Medulla oblongata (tissue), 1 donor: ENCODE measurements around the gene CIZ1.
"Not testable (repeated sequence)": the region's sequence is repeated elsewhere in the genome, so short reads cannot be mapped to it uniquely, and the experiment has no call there.

ENCODE experiments used
- DNase-seq: peaks from one replicate; pipeline ENCODE4 v3.0.0-alpha.2; 2015; ENCODE audit errors: extremely low spot score

Gene CIZ1

DNA sequence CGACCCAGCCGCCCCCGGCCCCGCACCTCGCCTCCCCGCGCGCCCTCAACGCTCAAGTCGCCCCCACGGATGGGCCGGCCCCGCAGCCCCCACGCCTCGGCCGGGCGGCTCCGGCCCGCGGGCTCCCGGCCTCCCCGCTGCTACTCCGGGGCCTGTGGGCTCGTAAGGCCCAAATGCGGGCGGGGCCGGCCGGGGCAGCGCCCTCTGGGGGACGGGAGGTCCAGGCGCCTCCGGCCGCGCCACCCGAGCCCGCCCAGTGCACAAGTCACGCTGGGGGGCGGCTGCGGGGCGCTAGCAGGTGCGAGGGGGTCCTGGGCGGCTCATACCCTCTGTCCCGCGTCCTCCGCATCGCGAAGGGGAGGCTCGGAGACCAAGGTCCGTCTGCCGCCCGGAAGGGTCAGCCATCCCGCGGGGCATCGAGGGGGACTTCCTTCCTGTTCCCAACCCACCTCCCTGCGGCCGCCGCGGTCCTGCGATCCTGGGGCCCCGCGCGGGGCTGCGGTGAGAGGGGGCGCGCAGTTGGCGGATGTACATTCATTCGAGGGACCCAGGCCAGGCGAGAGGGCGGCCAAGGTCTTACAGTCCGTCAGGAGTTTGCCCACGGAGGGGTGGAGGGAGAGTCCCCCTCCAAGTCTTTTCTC lies at the start of gene CIZ1:
CIZ1 (minus strand) TSS at position 167 of the 641 bp plus-strand sequence. CDS start 715 bp downstream, outside the sequence.
- DNase-seq: peak; percentile 85

DNA sequence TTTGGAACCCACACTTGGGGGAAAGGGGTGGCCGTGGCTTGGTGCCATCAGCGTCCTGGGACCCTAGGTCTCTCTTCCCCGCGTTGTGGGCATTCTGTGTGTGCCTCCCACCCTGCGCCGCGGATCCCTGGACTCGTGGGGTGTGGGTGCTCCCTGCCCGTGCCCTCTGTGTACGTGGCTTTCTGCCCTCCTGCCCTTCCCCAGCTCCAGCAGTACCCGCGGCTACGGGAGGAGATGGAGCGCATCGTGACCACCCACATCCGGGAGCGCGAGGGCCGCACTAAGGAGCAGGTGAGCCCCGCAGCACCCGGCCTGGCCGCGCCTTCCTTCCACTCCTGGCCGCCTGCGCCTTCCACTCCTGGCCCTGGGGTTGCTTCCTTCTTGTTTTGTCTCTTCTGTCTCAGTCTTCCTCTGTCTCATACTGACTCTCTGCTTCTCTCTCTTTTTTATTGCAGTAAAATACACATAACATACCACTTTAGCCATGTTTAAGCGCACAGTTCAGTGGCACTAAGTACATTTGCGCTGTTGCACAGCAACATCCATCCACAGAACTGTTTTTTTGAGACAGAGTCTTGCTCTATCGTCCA lies 42.5 kb upstream of the CIZ1 start:
- no peak for DNase-seq

DNA sequence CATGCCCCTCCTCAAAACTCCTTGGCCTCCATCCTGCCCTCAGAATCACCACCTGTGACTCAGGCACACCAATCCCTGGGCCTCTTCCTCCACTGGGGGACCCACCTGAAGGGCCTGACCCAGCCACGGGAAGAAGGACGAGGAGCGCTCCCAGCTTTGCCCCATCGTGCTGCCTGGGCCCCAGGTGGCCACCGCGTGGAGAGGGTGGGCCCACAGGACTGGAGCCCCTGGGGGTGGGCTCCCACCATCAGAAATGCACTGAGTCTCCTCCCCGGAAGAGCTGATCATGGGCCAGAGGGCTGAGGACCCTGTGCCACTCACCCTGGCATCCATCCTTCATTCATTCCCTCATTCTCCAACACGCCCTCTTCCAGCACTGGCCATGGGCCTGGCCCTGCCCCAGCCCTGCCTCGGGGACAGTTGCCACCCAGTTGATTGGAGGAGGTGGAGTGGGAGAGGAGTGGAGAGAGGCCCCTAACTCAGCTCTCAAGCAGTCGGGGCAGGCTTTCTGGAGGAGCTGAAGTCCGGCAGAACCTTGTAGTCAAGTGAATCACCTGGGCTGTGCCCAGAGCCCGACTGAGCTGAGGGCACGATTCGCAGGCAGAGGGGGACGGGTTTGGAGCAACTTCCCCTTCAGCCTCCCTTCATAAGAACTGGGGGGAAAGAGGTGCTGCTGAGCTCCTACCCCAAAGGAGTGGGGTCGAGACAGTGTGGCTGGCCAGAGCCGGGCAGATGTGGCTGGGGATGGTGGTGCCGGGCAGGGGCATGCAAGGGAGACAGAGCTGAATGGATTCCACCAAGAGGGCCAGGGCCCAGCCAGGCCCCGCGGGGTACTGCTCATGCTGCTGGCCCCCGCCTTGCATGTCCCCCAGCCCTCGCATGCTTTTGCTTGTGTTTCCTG lies 41.4 kb upstream of the CIZ1 start:
- no peak for DNase-seq

GRCh38 chr9:128231638-128232527 lies 40.5 kb upstream of the CIZ1 start:
- no peak for DNase-seq

DNA sequence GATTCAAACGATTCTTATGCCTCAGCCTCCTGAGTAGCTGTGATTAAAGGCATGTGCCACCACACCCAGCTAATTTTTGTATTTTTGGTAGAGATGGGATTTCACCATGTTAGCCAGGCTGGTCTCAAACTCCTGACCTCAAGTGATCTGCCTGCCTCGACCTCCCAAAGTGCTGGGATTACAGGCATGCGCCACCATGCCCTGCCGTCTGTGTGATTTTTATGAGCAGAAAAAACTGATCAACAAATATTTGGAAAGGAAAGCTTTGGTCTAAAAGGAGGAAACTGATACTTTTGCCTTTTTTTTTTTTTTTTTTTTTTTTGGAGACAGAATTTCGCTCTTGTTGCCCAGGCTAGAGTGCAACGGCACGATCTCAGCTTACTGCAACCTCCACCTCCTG lies 39.5 kb upstream of the CIZ1 start:
- DNase-seq: not testable (repeated sequence)

- no peak for DNase-seq
Measured at GRCh38 chr9:128226412-128226801, 35.0 kb upstream of the CIZ1 start.

DNA sequence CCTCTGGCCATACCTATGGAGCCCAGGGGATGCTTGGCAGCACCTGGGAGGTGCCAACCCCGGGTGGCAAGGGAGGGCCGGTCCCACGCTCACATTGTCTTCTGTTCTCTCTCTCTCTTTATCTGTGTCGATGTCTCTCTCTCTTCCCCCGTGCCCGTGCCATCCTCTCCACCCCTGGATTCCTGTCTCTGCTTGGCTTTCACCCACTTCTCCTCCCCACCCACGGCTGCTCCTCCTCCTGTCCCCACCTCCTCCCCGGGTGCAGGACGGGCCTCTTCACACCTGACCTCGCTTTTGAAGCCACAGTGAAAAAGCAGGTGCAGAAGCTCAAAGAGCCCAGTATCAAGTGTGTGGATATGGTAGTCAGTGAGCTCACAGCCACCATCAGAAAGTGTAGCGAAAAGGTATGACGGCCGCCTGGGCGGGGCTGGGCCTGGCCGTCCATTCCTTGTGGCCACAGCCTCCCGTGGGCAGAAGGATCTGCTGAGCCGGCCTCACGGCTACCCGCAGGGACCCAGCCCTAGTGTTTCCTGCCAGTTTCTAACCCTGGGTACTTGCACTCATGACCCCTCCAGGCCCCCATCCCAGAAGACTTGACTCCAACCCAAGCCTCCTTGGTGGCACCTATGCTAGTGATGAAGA lies 34.5 kb upstream of the CIZ1 start:
- no peak for DNase-seq

GRCh38 chr9:128224877-128225276 lies 33.5 kb upstream of the CIZ1 start:
- no peak for DNase-seq

- DNase-seq: no peak
Measured at GRCh38 chr9:128222880-128223670, 31.7 kb upstream of the CIZ1 start.

- DNase-seq: no peak
Measured at GRCh38 chr9:128222026-128222425, 30.7 kb upstream of the CIZ1 start.

- DNase-seq: no peak
Measured at GRCh38 chr9:128219831-128220230, 28.5 kb upstream of the CIZ1 start.

GRCh38 chr9:128218518-128219389 lies 27.4 kb upstream of the CIZ1 start:
- peak; percentile 92 for DNase-seq

DNA sequence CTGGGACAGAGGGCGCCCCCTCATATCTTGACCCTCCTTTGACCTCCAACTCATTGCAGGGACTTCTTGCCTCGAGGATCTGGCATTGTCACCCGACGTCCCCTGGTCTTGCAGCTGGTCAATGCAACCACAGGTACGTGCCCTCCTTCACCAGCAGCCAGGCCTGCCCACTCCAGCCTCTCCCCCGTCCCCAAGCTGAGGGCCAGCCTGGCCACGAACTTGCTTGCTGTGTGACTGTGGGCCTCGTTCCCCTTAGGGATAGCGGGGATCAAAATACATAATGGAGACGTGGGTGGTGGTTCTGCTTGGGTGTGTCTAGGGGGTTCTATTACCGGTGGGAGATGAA lies 26.8 kb upstream of the CIZ1 start:
- DNase-seq: no peak

DNA sequence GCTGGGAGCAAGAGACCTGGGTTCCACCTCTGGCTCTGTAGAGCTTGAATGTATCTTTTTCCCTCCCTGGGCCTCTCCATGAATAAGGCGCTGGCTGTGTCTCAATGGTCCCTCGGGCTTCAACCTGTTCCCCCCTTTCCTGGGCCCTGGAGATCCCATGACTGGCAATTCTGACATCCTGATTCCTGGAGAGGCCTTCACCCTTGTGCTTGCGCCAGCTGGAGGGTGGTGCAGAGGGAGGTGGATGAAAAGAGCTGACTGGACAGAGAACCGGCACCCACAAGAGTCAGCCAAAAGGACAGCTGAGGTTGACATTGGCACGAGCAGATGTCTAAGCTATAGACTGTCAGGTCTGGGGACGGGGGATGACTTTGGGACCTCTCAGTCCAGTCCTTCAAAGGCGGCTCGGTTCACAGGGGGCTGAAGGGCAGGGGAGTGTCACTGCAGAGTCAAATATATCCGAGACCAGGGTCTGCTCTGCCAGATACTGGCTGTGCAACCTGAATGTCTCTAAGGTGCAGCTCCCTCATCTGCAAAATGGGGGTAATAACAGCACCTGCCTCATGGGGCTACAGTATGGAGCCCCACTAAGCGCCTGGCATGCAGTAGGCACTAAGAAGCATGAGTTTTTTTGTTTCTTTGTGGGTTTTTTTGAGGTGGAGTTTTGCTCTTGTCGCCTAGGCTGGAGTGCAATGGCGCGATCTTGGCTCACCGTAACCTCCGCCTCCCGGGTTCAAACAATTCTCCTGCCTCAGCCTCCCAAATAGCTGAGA lies 25.6 kb upstream of the CIZ1 start:
- DNase-seq: no peak

DNA sequence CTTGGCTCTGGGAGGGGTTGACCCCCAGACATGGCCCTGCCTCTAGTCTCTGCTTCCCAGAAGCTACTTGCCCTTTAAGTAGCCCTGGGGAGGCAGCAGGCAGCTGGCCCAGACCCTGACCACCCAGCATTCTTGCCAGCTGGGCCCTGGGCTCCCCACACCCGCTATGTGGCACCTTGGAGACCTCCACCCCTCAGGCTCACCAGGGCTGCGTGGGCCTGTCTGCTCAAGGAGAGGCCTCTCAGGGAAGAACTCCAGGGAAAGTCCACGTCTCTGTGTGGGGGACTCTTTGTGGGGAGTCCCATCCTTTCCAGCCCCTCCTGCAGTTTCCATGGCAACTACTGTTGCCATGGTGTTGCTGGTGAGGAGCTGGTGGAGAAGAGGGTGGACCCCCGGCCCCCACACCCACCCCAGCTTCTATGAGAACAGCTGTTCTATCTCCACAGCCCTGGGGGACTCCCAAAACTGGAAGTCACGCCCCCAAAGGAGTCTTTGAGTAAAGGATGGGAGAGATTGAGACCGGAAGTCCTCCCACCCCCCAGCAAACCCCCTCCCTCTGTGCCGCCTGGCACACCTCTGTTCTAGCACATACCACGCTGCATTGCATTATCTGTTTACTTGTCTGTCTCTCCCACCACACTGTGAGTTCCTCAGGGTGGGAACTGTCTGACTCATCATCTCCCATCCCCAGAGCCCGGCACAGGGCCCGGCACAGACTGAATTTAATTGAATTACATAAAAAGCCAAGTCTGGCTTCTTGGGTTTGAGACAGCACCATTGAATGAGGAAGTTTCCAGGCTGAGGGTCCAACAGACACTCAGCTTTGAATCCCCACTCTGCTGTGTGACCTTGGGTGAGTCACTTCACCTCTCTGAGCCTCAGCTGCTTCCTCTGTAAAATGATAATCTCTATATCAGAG lies 24.4 kb upstream of the CIZ1 start:
- DNase-seq: no peak

- DNase-seq: no peak
Measured at GRCh38 chr9:128214571-128215490, 23.5 kb upstream of the CIZ1 start.
